Measurements from ENCODE around the gene XPA.

Gene XPA

GRCh38 chr9:97627624-97628023 is 69.5 kb downstream of the XPA start:
- no peak for DNase-seq (ENCODE audit: low read depth)
- Histone ChIP-seq H3K9me3 (ENCODE audit: control insufficient read depth, low read length) (no peaks in the 10 kb centered on the region), H3K27me3 (replicated peaks; ENCODE audit: control insufficient read depth, insufficient read depth, low read length) (no peaks in the 10 kb centered on the region), H3K9ac (ENCODE audit: low read length) (peak overlapping the region; percentile 40), H3K4me1 (ENCODE audit: control insufficient read depth, insufficient read depth, low read length) (peaks cover 18% of the 10 kb centered on the region), H3K4me3 (ENCODE audit: low read length) (peak overlapping the region; percentile 33), H3K36me3 (ENCODE audit: control insufficient read depth, insufficient read depth, low read length, severe bottlenecking) (peaks cover 14% of the 10 kb centered on the region)

DNA sequence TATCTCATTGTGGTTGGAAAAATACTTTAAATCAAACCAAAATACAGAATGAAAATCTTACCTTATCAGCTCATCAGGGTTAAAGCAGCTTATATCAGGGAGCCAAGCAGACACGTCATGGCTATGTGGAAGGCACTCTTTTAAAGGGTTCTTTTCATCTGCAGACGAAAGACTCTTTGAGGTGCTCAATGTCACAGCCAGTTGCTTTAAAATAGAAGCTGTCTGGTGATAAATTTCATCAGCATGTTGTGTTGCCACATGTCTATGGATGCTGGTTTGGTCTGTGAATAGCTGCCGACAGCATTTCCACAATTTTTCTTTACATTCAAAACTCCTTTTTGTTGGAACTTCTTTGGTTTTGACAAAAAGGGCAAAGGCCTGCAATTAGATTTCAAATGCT is 71.5 kb downstream of the XPA start:
- H3K9me3 ChIP-seq (ENCODE audit: control insufficient read depth, low read length), result no peaks in the 10 kb centered on the region
- H3K36me3 ChIP-seq (ENCODE audit: control insufficient read depth, insufficient read depth, low read length, severe bottlenecking), result peaks cover 17% of the 10 kb centered on the region
- no peak for DNase-seq (ENCODE audit: low read depth)

More for the DNA sequence above, 71.5 kb downstream of the XPA start:
- H3K4me1 ChIP-seq (ENCODE audit: control insufficient read depth, insufficient read depth, low read length), result peaks cover 10% of the 10 kb centered on the region
- no peaks in the 10 kb centered on the region for H3K27me3 ChIP-seq (replicated peaks; ENCODE audit: control insufficient read depth, insufficient read depth, low read length)
- H3K4me3 ChIP-seq (ENCODE audit: low read length), result no peak overlapping the region
- H3K9ac ChIP-seq (ENCODE audit: low read length), result no peak overlapping the region
